ENCODE results near the gene RASGRF1. TPM values are rescaled to one million over a fixed set of nuclear protein-coding genes. Genes with fewer than 3 reads are reported as not detected.

Gene RASGRF1
- total and polyA plus RNA-seq, 11 donors, result 0.12 to 0.40 (median 0.25) TPM; not detected in 8

- H3K4me1 ChIP-seq, result peaks cover 0 to 28% (median 4%) of the 10 kb centered on the region in 12 donors
- ATAC-seq, result no peak
- H3K27ac ChIP-seq, result no peak overlapping the region
- no peak overlapping the region for H3K4me3 ChIP-seq
- no peaks in the 10 kb centered on the region for H3K36me3 ChIP-seq
- H3K27me3 ChIP-seq, result no peaks in the 10 kb centered on the region
- DNase-seq, result peak in 1 of 5 donors; percentile 25
- TF ChIP-seq POLR2A (IDR thresholded peaks at IDR 0.05), result no peak
- no peak for TF ChIP-seq CTCF (IDR thresholded peaks at IDR 0.05)
- WGBS, 4 donors, result 60 to 67% (median 62%) methylated on average over 10 of the region's 10 CpGs
- intact Hi-C loops (cut with DNase I), result loop anchor here in 2 of 10 donors (10.0 kb wide), 2 partner anchors 54 to 374 kb away; no protein-coding TSS in a partner anchor
- no peaks in the 10 kb centered on the region for H3K9me3 ChIP-seq
These were observed 81.9 kb downstream of the RASGRF1 start for GRCh38 chr15:79008659-79009058.

- Histone ChIP-seq H3K9me3 (no peaks in the 10 kb centered on the region), H3K4me3 (no peak overlapping the region), H3K4me1 (peaks cover 0 to 29% (median 4%) of the 10 kb centered on the region in 12 donors), H3K36me3 (no peaks in the 10 kb centered on the region), H3K27me3 (no peaks in the 10 kb centered on the region), H3K27ac (no peak overlapping the region)
- TF ChIP-seq CTCF (IDR thresholded peaks at IDR 0.05), result peak; percentile 25 to 69 (median 41)
- TF ChIP-seq POLR2A (IDR thresholded peaks at IDR 0.05), result no peak
- intact Hi-C loops (cut with DNase I), result loop anchor here in 2 of 10 donors (2.0 to 10.0 kb wide), 3 partner anchors 52 to 372 kb away; no protein-coding TSS in a partner anchor
- DNase-seq (peak in 3 of 5 donors; percentile 40 to 78 (median 63)), ATAC-seq (peak in 3 of 4 donors; percentile 38 to 71 (median 38))
- 52 to 70% (median 57%) methylated on average over 3 of the region's 3 CpGs for WGBS, 4 donors
These were observed 83.5 kb downstream of the RASGRF1 start for GRCh38 chr15:79007066-79007465.

DNA sequence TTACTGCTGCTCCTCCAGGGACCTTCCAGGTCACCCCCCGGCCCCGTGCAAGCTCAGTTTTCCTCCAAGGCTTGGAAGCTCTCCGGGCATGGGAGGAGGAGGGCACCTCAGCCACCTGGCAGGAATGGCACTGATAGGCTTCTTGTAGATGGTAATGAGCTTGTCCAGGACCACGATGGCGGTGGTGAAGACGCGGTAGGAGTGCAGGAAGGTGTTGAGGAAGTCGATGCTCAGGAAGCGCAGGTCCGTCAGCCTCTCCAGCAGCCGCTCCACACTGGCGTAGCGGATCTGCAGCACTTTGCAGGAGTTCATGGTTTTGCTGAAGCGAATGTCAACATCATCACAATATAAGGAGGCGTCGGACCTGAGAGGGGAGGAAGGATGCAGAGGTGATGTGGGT, 84.5 kb downstream of the RASGRF1 start:
- Histone ChIP-seq H3K4me3 (no peak overlapping the region), H3K27me3 (no peaks in the 10 kb centered on the region), H3K36me3 (no peaks in the 10 kb centered on the region), H3K4me1 (peaks cover 0 to 29% (median 4%) of the 10 kb centered on the region in 12 donors), H3K9me3 (no peaks in the 10 kb centered on the region), H3K27ac (no peak overlapping the region)
- 92 to 94% (median 94%) methylated on average over 16 of the region's 16 CpGs for WGBS, 4 donors
- intact Hi-C loops (cut with DNase I), result loop anchor here in 2 of 10 donors (2.0 to 10.0 kb wide), 3 partner anchors 51 to 371 kb away; no protein-coding TSS in a partner anchor
- TF ChIP-seq POLR2A (IDR thresholded peaks at IDR 0.05), result no peak
- TF ChIP-seq CTCF (IDR thresholded peaks at IDR 0.05), result no peak
- DNase-seq (peak in 1 of 5 donors; percentile 52), ATAC-seq (no peak)

DNA sequence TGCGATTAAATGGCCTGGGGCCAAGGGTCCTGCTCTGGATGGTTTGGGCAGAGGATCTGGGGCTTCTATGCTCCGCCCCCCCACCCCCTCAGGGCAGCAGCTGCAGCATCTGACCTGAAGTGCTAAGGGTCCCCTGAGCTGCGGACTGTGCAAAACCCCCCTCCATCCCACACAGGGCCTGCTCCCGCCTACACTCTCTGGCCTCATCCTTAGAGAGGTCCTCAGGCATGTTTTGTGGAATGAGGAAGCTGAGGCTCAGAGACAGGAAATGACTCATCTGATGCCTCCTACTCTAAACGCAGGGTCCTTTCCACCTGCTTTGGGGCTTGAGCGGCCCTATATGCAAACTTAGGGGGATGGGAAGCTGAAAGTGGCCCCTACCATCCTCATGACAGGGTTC, 86.2 kb downstream of the RASGRF1 start:
- peak; percentile 37 to 84 (median 65) for ATAC-seq
- Histone ChIP-seq H3K4me3 (no peak overlapping the region), H3K27me3 (no peaks in the 10 kb centered on the region), H3K27ac (no peak overlapping the region), H3K36me3 (no peaks in the 10 kb centered on the region), H3K4me1 (peaks cover 0 to 24% (median 4%) of the 10 kb centered on the region in 12 donors), H3K9me3 (no peaks in the 10 kb centered on the region)
- TF ChIP-seq CTCF (IDR thresholded peaks at IDR 0.05) (no peak), POLR2A (IDR thresholded peaks at IDR 0.05) (no peak)
- intact Hi-C loops (cut with DNase I), result loop anchor here in 2 of 10 donors (10.0 kb wide), 2 partner anchors 50 to 370 kb away; no protein-coding TSS in a partner anchor
- WGBS, 4 donors, result 46 to 75% (median 55%) methylated on average over 4 to 6 of the region's 6 CpGs
- peak in 3 of 5 donors; percentile 26 to 56 (median 48) for DNase-seq
